Neural cell (in vitro differentiated cells): ENCODE data around the gene AADACL2. TPM values are rescaled to one million over a fixed set of nuclear protein-coding genes. Genes with fewer than 3 reads are reported as not detected.

ENCODE experiments used
- H2AFZ ChIP-seq: fragments of 200-600, 300-800 bp; sonication (generic), shearing (Covaris generic); 2 replicates; pipeline ENCODE4 v1.6.0; 2014; ENCODE audit warnings: low read depth, mild to moderate bottlenecking, antibody characterized with exemption, low read length, moderate library complexity
- H3F3A ChIP-seq: fragments of 200-600 bp; shearing (Covaris generic); 2 replicates; pipeline ENCODE4 v1.6.1; 2016; ENCODE audit warnings: mild to moderate bottlenecking, moderate library complexity, mixed read lengths, antibody characterized with exemption, low read length; ENCODE audit not compliant: insufficient read depth, poor library complexity, severe bottlenecking
- H3K27ac ChIP-seq: fragments of 200-600, 300-800 bp; sonication (generic), shearing (Covaris generic); 2 replicates; pipeline ENCODE4 v1.5.1; 2014; ENCODE audit warnings: mild to moderate bottlenecking, low read length, moderate library complexity
- H3K27me3 ChIP-seq: fragments of 300-800, 200-600 bp; sonication (generic), shearing (Covaris generic); 2 replicates; pipeline ENCODE4 v1.6.0; 2014; ENCODE audit warnings: mild to moderate bottlenecking, low read depth, low read length, moderate library complexity; ENCODE audit not compliant: insufficient read depth
- H3K36me3 ChIP-seq: fragments of 300-800, 200-600 bp; sonication (generic), shearing (Covaris generic); 2 replicates; pipeline ENCODE4 v1.5.1; 2014; ENCODE audit warnings: mild to moderate bottlenecking, antibody characterized with exemption, low read length, moderate library complexity; ENCODE audit not compliant: insufficient read depth
- H3K4me2 ChIP-seq: fragments of 300-800, 200-600 bp; sonication (generic), shearing (Covaris generic); 2 replicates; pipeline ENCODE4 v1.6.0; 2014; ENCODE audit warnings: mild to moderate bottlenecking, low read length
- H3K4me3 ChIP-seq: fragments of 300-800, 200-600 bp; sonication (generic), shearing (Covaris generic); 2 replicates; pipeline ENCODE4 v1.5.1; 2014; ENCODE audit warnings: mild to moderate bottlenecking, low read length, moderate library complexity
- H3K79me2 ChIP-seq: fragments of 200-600 bp; shearing (Covaris generic); replicated peaks from 2 replicates; pipeline ENCODE4 v1.6.0; 2014; ENCODE audit warnings: mild to moderate bottlenecking, low read length, moderate library complexity; ENCODE audit not compliant: insufficient read depth
- H3K9ac ChIP-seq: fragments of 300-800, 200-600 bp; sonication (generic), shearing (Covaris generic); 2 replicates; pipeline ENCODE4 v1.6.1; 2016; ENCODE audit warnings: mild to moderate bottlenecking, low read length, mixed read lengths
- H3K9me2 ChIP-seq: fragments of 200-600 bp; shearing (Covaris generic); 2 replicates; pipeline ENCODE4 v1.6.1; 2016; ENCODE audit warnings: mild to moderate bottlenecking, low read length, mixed read lengths; ENCODE audit not compliant: insufficient read depth
- H3K9me3 ChIP-seq: fragments of 200-600, 300-800 bp; sonication (generic), shearing (Covaris generic); 2 replicates; pipeline ENCODE4 v1.6.1; 2016; ENCODE audit warnings: mild to moderate bottlenecking, mixed run types, low read length, moderate library complexity, mixed read lengths
- H4K20me1 ChIP-seq: fragments of 200-600 bp; shearing (Covaris generic); 2 replicates; pipeline ENCODE4 v1.6.1; 2016; ENCODE audit warnings: mild to moderate bottlenecking, mixed run types; ENCODE audit not compliant: insufficient read depth
- EP300 ChIP-seq: fragments of 450-650 bp; conservative IDR thresholded peaks from 2 replicates; pipeline ENCODE4 v1.6.1; 2014; ENCODE audit warnings: antibody characterized with exemption, mild to moderate bottlenecking, moderate library complexity; ENCODE audit not compliant: poor library complexity, severe bottlenecking
- EZH2 ChIP-seq: fragments of 200-600, 300-800 bp; shearing (Covaris generic), sonication (generic); IDR thresholded peaks from 2 replicates; pipeline ENCODE4 v1.6.1; 2014; ENCODE audit warnings: antibody characterized with exemption, low read length, borderline replicate concordance, mild to moderate bottlenecking; ENCODE audit not compliant: insufficient read depth, poor library complexity, severe bottlenecking
- MXI1 ChIP-seq: fragments of 450-650 bp; conservative IDR thresholded peaks from 2 replicates; pipeline ENCODE4 v1.6.1; 2014; ENCODE audit warnings: antibody characterized with exemption, mild to moderate bottlenecking; ENCODE audit not compliant: poor library complexity, severe bottlenecking
- POLR2AphosphoS5 ChIP-seq: IDR thresholded peaks from 2 replicates; pipeline ENCODE4 v1.6.1; 2012
- RAD21 ChIP-seq: fragments of 450-650 bp; conservative IDR thresholded peaks from 2 replicates; pipeline ENCODE4 v1.6.1; 2014; ENCODE audit warnings: antibody characterized with exemption, mild to moderate bottlenecking, moderate library complexity
- REST ChIP-seq: IDR thresholded peaks from 2 replicates; pipeline ENCODE4 v1.6.1; 2012; ENCODE audit warnings: borderline replicate concordance
- SMC3 ChIP-seq: fragments of 450-650 bp; conservative IDR thresholded peaks from 2 replicates; pipeline ENCODE4 v1.6.1; 2014; ENCODE audit warnings: antibody characterized with exemption, mild to moderate bottlenecking, moderate library complexity; ENCODE audit not compliant: poor library complexity
- TAF1 ChIP-seq: IDR thresholded peaks from 2 replicates; pipeline ENCODE4 v1.6.1; 2012; ENCODE audit warnings: low read depth
- polyA plus RNA-seq: library from polyadenylated mRNA; depleted of rRNA; stranded (reverse); fragments of >200 nt; gene quantifications from 2 replicates; pipeline ENCODE4 v1.2.3, GENCODE V29; 2014
- TF ChIP-seq, protein P1 (sequence below): fragments of 450-650 bp; IDR thresholded peaks from 2 replicates; pipeline ENCODE4 v1.5.1; 2014; ENCODE audit warnings: antibody characterized with exemption, mild to moderate bottlenecking, moderate library complexity; ENCODE audit not compliant: poor library complexity, severe bottlenecking

The AADACL2 gene
- polyA plus RNA-seq, 1 donor from 2014 or later = not detected

DNA sequence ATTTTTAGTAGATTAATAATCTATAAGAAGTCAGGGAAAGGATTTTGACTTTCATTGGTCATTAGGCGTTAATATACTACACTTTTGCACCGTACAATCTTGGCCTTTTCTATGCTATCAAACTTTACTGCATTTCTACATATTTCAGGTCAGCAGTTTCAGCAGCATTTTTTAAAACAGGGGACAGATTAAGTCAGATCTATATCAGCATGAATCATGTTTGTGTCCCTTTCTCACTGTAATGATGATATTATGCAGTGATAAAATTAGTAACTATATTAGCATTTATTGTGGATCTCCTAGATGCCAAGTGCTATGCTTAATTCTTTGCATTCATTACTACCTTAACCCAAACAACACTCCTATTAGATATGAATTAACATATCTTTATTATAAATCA, 59.9 kb downstream of the AADACL2 start:
- no peak overlapping the region for H3K4me3 ChIP-seq
- no peaks in the 10 kb centered on the region for H3K9me3 ChIP-seq
- H3K27ac ChIP-seq = no peak overlapping the region
- H3F3A ChIP-seq = no peaks in the 10 kb centered on the region
- H3K36me3 ChIP-seq = no peaks in the 10 kb centered on the region
- no peaks in the 10 kb centered on the region for H3K27me3 ChIP-seq
- H3K9me2 ChIP-seq = no peaks in the 10 kb centered on the region
- no peak overlapping the region for H3K4me2 ChIP-seq
- H3K9ac ChIP-seq = no peak overlapping the region
- no peaks in the 10 kb centered on the region for H3K79me2 ChIP-seq
- no peaks in the 10 kb centered on the region for H4K20me1 ChIP-seq
- TF ChIP-seq POLR2AphosphoS5 (no peak), MXI1 (no peak)
- H2AFZ ChIP-seq = no peak overlapping the region

DNA sequence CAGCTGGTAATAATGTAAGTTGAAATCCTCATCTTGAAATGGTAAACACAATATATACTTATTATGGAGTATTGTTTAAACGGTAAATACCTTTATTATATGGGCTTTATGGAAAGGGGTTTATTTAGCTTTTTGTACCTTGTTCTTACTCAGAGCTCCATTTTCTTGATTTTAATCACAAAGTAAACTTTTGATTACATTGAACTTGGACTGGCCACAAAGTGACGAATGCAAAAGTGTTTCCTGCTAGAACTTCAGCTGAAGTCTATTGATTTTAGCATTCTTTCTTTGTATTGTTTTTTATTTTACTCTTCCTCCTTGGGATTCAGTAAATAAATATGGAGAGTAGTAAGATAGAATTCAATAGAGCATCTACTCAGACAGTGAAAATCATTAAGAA, 60.4 kb downstream of the AADACL2 start:
- no peak overlapping the region for H3K27ac ChIP-seq
- H3K4me3 ChIP-seq = no peak overlapping the region
- no peak overlapping the region for H3K9ac ChIP-seq
- H3K27me3 ChIP-seq = no peaks in the 10 kb centered on the region
- no peak overlapping the region for H3K4me2 ChIP-seq
- no peak for TF ChIP-seq RAD21
- no peaks in the 10 kb centered on the region for H4K20me1 ChIP-seq
- no peaks in the 10 kb centered on the region for H3K9me2 ChIP-seq
- H3F3A ChIP-seq = no peaks in the 10 kb centered on the region
- H3K36me3 ChIP-seq = no peaks in the 10 kb centered on the region
- H2AFZ ChIP-seq = no peak overlapping the region
- no peaks in the 10 kb centered on the region for H3K79me2 ChIP-seq
- no peaks in the 10 kb centered on the region for H3K9me3 ChIP-seq

DNA sequence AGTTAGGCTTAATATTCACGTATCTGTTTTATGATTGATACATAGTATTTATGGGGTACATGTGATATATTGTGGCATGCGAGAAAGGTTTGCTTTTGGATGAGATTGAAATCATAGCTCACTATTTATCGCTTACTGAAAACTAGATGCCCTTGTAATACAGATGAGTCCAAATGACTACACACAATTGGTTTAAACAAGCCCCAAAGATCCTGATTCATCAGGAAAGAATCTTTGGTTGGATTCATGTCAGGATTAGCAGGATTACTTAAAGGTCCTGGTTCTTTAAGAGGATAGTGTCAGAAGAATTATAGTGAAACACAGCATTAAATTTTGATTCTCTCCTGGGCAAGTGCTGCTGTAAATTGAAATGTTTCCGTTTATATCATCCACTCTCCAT, 61.5 kb downstream of the AADACL2 start:
- Histone ChIP-seq H3K79me2 (no peaks in the 10 kb centered on the region), H3K9me2 (no peaks in the 10 kb centered on the region), H3F3A (no peaks in the 10 kb centered on the region), H3K9me3 (no peaks in the 10 kb centered on the region), H3K9ac (no peak overlapping the region), H3K4me3 (no peak overlapping the region), H4K20me1 (no peaks in the 10 kb centered on the region), H3K36me3 (no peaks in the 10 kb centered on the region), H2AFZ (no peak overlapping the region), H3K27me3 (no peaks in the 10 kb centered on the region), H3K4me2 (no peak overlapping the region), H3K27ac (no peak overlapping the region)
- TF ChIP-seq RAD21 = no peak
- no peak for TF ChIP-seq EZH2
- TF ChIP-seq TAF1 = no peak
- TF ChIP-seq REST = no peak
- TF ChIP-seq, protein P1, sequence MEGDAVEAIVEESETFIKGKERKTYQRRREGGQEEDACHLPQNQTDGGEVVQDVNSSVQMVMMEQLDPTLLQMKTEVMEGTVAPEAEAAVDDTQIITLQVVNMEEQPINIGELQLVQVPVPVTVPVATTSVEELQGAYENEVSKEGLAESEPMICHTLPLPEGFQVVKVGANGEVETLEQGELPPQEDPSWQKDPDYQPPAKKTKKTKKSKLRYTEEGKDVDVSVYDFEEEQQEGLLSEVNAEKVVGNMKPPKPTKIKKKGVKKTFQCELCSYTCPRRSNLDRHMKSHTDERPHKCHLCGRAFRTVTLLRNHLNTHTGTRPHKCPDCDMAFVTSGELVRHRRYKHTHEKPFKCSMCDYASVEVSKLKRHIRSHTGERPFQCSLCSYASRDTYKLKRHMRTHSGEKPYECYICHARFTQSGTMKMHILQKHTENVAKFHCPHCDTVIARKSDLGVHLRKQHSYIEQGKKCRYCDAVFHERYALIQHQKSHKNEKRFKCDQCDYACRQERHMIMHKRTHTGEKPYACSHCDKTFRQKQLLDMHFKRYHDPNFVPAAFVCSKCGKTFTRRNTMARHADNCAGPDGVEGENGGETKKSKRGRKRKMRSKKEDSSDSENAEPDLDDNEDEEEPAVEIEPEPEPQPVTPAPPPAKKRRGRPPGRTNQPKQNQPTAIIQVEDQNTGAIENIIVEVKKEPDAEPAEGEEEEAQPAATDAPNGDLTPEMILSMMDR = no peak
- TF ChIP-seq POLR2AphosphoS5 = no peak
- TF ChIP-seq SMC3 = no peak
- no peak for TF ChIP-seq MXI1
- no peak for TF ChIP-seq EP300
